NCI-H1694 treated with DMSO at 0.1 percent for 48 hours (cell line): ENCODE data around the gene BCO1.
"Not testable (repeated sequence)": the region's sequence is repeated elsewhere in the genome, so short reads cannot be mapped to it uniquely, and the experiment has no call there.

ENCODE experiments used
- DNase-seq: peaks from one replicate; lab custom pipeline; 2025; lab: John Stamatoyannopoulos, UW

The BCO1 gene

DNA sequence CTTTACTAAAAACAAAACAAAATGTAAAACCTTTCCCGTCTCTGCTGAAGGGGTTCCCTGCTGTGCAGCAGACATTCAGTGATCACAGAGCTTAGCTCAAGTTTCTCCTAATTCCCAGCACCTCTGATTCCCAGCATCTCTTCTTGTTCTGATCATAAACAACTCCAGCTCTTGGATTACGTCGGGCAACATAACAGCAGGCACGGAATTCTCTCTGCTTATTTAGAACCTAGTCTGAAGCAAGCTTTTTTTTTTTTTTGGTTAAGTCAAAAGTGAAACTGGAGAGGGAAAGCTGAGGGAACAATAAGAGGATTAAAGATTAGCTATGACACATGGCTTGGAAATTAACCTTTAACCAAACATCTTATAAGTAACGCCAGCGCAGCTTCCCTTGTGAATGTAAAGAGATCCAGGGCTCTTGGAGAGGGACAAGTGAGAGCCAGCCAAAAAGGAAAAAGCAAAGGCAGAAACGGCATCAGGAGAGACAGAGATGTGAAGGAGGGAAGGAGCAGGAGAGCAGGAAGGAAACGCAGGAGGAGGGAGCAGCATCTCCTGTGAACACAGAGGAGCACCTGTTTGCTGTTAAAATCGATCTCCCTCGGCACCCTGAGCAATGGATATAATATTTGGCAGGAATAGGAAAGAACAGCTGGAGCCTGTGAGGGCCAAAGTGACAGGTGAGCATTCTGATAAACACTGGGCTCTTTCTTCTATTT, at the start of gene BCO1:
Gene BCO1, plus strand, starts transcription at position 394 of the 716 bp plus-strand sequence. Its CDS starts 220 bp downstream, at position 614.
- no peak for DNase-seq

DNA sequence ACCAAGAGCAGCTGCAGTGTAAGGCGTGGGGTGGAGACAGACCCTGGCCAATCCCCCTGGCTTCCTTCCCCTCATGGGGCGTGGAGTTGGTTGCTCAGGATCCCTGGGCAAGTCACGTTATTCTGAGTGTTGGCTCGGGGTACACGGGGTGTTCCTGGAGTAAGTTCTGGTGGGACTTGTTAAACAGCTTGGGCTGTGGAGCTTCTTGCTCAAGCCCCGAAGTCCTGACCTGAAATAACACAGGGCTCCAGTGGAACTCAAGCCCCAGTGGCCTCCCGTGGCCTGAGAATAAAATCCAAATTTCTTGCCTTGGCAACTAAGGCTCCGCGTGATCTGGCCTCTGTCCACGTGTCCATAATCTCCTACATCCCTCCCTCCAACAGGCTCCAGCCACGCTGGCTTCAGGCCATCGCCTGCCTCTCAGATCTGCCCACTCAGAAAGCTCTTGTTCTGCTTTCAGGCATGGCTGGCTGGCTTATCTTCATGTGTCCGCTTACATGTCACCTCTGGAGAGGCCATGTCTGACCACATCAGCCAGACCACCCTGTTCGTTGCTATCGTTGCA, 49.3 kb upstream of the BCO1 start:
- DNase-seq, result no peak

DNA sequence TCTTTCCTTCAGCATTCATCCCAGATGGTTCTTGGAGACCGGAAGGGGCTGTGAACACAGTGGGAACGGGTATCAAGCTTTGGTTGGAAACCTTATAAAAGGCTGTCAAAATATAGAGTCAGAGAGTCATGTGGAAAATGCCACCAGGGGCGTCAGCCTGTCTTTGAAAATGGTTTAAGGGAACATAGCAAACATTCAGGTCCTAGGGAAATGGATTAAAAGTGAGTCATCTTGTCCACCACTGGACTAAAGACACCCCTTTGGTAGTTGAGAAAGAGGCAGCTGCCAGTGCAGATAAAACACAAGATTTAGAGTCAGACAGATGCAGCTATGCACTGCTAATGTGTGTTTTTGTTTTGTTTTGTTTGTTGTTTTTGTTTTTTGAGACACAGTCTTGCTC, 47.8 kb upstream of the BCO1 start:
- no peak for DNase-seq

- no peak for DNase-seq
These were observed 42.5 kb upstream of the BCO1 start for GRCh38 chr16:81195885-81196534.

DNA sequence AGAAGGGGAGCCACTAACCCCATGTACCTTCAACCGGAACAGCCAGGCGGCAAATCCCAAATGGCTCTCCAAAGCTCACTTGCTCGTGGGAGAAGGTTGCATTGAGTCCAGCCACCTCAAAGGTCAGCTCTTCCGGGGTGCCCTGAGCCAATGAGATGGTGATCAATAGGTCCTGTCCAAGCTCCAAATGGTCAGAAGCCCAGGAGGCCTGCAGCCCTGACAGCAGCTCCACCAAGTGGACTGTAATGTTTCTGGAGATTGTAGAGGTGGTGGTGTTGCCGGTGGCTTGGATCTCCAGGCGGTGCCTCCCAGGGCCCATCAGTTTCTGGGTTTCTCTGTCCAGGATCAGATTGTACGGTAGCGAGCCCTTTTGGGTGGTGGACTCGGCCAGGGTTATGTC, 39.9 kb upstream of the BCO1 start:
- no peak for DNase-seq

DNA sequence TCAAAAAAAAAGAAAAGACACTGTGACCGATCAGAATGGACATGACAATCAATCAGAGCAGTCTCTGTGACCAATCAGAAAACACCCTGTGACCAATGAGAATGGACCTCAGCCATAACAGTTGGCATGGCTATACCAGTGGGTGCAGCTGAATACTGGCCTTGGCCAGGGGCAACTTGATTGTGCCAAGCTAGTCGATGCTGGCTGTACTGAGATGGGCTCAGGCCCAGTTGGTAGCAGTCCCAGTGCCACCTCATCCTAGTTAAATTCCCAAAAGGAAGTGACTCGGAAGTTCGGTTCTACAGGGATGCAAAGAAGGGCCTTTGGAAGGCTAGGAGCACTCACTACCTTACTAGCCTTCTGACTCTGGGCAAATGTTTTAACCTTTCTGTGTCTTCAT, 37.2 kb upstream of the BCO1 start:
- DNase-seq, result no peak

DNA sequence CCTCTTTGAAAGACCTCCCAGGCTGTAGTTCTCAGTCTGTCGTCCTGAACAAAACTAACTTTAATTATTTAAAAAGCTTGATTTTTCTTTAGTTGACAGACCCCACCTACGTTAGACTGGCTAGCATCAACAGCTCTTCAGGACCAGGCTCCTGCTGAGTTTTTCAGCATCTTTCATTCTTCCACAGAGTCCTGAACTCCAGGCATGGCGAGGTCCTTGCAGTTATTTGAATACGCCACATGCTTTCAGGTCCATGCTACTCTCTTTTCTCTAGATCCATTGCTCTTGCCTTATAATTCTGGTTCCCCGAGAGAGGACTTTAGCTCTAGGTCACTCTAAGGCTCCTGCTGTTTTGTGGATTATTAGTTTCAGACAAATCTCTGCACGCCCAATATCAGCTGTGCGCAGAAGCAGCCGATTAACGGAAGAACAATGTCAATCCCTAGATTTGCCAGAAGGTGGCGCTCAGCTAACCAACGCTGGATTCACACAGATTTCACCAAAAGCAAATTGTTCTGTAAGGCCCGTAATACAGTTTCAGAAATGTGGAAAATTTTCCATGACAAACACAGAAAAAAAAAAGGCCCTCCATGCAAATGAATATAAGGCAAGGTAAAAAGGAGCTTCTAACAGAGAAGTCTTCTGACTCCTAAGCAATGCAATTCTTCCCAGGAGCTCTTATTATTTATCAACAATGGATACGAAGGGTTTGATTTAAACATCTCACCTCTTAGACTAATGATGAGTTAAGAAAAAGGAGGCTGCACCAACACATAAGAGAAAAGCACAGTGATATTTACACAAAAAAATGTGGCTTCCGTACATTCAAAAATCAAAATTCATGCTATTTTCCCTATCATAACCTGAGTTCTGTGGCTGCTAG, 33.5 kb upstream of the BCO1 start:
- DNase-seq, result peak; percentile 58

- no peak for DNase-seq
These were observed 31.4 kb upstream of the BCO1 start for GRCh38 chr16:81207076-81207475.

DNA sequence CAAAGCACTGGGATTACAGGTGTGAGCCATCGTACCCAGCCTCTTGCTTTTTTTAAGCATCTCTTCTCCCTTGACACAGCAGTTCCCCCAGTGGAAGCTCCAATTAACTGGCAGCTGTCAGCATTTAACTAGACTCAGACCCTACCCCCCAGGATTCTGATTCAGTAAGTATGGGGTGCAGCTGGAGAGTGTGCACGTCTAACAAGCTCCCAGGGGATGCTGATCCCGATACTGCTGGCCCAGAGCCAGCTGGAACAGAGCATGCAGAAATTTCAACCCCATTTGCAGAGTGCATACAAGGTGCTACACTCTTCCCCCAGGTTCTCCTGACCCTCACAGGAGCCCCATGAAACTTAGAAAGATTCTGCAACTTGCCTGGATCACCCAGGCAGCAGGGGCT, 27.7 kb upstream of the BCO1 start:
- peak; percentile 2 for DNase-seq

DNA sequence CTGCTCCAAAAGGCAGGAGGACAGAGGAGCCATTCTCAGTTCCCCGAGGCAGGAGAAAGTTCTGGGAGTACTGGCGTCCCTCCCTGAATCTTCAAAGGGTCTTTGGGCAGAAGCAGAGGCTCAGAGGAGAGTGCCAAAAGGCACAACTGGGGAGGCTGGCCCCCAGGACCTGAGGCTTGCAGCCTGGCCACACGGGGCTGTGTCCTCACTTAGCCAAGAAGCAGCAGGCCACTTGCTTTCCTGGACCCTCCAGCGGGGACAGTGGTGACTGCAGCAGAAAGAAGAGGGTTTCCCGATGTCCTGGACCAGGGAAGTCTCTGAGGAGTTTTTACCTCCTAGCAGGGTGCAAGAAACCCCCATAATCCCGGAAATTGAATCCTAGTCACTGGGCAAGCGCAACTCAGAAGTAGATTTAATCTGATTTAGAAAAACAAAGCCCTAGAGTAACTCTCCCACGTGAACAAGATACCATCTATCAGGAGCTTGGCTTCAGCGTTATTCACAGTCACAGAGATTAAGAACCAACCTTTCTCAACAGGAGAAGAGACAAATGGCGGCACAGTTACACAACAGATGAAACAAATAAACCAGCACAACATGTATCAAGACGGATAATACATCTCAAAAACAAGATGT, 25.5 kb upstream of the BCO1 start:
- DNase-seq, result no peak

GRCh38 chr16:81214745-81215166, 23.7 kb upstream of the BCO1 start:
- no peak for DNase-seq

DNA sequence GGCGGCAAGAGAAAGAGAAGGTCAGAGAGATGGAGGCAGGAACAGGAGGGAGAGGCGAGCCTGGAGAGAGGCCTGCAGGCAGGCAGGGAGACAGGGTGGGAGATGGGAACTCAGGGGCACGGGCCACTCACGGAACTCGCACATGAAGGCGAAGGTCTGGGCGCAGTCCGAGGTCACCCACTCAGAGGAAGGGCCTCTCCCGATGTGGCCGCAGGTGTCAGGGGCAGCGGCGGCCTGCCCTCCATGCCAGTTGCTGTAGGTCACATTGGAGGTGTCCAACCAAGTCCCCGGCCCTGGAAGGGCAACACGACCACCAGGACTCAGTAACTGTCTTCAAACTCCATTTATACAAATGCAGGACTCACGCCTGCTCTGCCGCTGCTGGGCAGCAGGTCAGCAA, 22.4 kb upstream of the BCO1 start:
- no peak for DNase-seq

- no peak for DNase-seq
These were observed 21.8 kb upstream of the BCO1 start for GRCh38 chr16:81216706-81217105.

GRCh38 chr16:81219151-81219550, 19.3 kb upstream of the BCO1 start:
- DNase-seq, result no peak

- no peak for DNase-seq
These were observed 18.1 kb upstream of the BCO1 start for GRCh38 chr16:81220349-81220748.

DNA sequence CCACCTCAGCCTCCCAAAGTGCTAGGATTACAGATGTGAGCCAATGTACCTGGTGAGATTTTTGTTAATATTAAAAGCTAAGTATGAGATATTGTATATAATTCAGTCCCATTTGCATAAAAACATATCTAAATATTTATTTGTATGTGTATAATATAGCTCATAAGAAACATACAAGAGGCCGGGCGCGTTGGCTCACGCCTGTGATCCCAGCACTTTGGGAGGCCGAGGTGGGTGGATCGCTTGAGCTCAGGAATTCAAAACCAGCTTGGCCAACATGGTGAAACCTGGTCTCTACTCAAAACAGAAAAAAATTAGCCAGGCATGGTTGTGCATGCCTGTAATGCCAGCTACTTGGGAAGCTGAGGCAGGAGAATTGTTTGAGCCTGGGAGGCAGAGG, 16.8 kb upstream of the BCO1 start:
- DNase-seq, result no peak

GRCh38 chr16:81224824-81225223, 13.7 kb upstream of the BCO1 start:
- no peak for DNase-seq

- DNase-seq, result not testable (repeated sequence)
These were observed 12.8 kb upstream of the BCO1 start for GRCh38 chr16:81225697-81226096.

DNA sequence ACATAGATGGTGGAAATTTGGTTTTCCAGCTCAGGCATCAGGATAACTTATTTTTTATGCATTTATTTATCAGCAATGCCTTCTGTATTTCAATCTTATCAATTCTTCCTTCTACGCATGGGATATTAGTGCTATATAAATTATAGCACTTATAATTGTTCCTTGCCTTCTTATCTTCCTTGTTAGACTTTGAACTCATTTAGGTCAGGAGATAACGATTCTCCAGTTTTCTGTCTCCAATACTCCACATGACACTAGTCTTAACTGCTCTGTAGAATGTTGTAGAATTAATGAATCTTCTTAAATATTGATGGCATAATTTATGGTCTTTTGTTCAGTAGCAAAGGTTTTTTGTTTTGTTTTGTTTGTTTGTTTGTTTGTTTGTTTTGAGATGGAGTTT, 10.7 kb upstream of the BCO1 start:
- no peak for DNase-seq

DNA sequence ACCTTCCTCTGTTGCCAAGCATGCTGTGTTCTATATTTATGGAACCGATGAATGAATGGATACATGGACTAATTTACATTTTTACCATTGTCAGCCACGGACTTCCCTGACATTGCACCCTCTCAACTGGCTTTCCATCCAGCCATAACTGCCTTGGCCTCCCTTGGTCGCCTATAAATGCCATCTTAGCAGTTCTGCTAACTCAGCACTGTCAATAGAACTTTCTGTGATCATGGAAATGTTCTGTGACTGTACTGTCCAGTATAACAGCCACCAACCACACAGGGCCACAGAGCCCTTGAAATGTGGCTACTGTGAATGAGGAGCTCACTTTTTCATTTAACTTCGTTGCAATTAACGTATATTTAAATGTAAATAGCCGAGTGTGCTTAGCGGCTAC, 8.7 kb upstream of the BCO1 start:
- DNase-seq, result no peak

DNA sequence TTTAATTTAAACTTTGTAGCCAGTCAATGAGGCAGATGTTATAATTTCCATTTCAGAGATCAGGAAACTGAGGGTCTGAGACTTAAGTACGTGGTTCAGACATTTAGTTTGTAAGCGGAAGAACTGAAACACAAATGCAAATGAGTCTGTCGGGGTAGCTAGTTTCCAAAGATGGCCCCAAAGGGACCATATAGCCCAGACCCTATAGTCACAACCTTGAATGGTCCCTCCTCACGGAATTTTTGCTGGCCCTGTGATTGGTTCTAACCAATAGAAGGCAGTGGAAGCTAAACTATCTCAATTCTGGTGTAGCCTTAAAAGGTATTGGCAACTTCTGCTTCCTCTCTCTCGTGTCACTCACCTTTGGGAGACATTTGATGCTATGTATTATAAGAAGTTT, 7.5 kb upstream of the BCO1 start:
- no peak for DNase-seq

DNA sequence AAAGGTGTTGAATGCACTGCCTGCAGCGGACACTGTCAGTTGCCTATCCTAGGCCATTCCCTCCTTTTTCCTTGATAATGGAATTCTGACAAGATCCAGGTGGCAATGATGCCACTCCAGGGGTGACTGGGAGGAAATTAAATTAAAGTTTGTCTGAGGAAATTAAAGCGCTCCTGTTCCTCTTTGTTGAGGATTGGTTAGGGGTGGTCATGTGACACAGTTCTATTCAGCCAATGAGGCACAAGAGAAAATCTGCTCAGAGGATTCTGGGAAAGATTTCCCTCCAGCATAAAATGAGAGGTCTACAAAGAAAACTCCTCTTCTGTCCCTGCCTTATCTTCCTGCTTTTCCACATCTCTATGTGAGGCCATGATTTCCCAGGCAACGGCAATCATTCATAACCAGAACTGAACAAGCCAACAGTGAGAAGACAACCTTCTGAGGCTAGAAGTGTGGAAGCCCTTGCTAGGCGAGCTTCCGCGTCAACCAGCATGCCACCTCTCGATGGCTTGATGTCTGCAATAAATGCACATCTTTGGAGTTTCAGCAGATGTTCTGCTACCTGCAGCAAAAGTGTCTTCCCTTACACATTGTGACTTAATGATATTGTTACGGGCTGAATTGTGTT, 5.6 kb upstream of the BCO1 start:
- DNase-seq, result no peak
